Uterus (tissue), 4 donors: ENCODE data around the gene SYCP2L. TPM values are rescaled to one million over a fixed set of nuclear protein-coding genes. Genes with fewer than 3 reads are reported as not detected.

Experiments
- DNase-seq, 2 donors: peaks; one replicate each; pipeline ENCODE4 v3.0.0-alpha.2; 2019 to 2020
- H3K27ac ChIP-seq, 2 donors: fragments of 200-600 bp; sonication (generic); 1 replicate in 1 of 2; 2 replicates in 1 of 2; pipeline ENCODE4 v1.5.1; 2016 to 2018
- H3K27me3 ChIP-seq, 2 donors: fragments of 200-600 bp; sonication (generic); one replicate each; pipeline ENCODE4 v1.5.1; 2018 to 2019; ENCODE audit warnings: control low read depth in 1 of 2
- H3K36me3 ChIP-seq, 2 donors: fragments of 200-600 bp; sonication (generic); one replicate each; pipeline ENCODE4 v1.5.1; 2019; ENCODE audit warnings: control low read depth in 1 of 2
- H3K4me1 ChIP-seq, 2 donors: fragments of 200-600 bp; sonication (generic); one replicate each; pipeline ENCODE4 v1.5.1; 2018 to 2019; ENCODE audit warnings: control low read depth in 1 of 2
- H3K4me3 ChIP-seq, 2 donors: fragments of 200-600 bp; sonication (generic); 1 replicate in 1 of 2; 2 replicates in 1 of 2; pipeline ENCODE4 v1.5.1; 2018 to 2019; ENCODE audit warnings: mild to moderate bottlenecking in 1 of 2
- H3K9me3 ChIP-seq, 2 donors: fragments of 200-600 bp; sonication (generic); one replicate each; pipeline ENCODE4 v1.5.1; 2019; ENCODE audit warnings: control low read depth in 1 of 2
- CTCF ChIP-seq, 4 experiments: fragments of 200-600 bp in 2 of 4; fragments of 450-650 bp in 2 of 4; sonication (generic) in 2 of 4; IDR thresholded peaks; one replicate each; pipeline ENCODE4 v1.5.1; 2016 to 2019; ENCODE audit warnings: antibody characterized with exemption in 4 of 4, mild to moderate bottlenecking in 2 of 4, moderate library complexity in 1 of 4
- POLR2A ChIP-seq, 2 donors: fragments of 450-650 bp; IDR thresholded peaks; one replicate each; pipeline ENCODE4 v1.6.1; 2016; ENCODE audit warnings: antibody characterized with exemption in 2 of 2, mild to moderate bottlenecking in 1 of 2, moderate library complexity in 1 of 2
- intact Hi-C: fragments of 100-400 bp; cut with DNase I; formaldehyde crosslinking; loops from one replicate; pipeline ENCODE4 v1.15.1; 2023; ENCODE audit warnings: low total_unique reads
- total RNA-seq, 4 donors: library from RNA; depleted of rRNA in 3 of 4; stranded (reverse); fragments of >200 nt in 3 of 4; gene quantifications; one replicate each; pipeline versions ENCODE4 v1.1.0 to v1.2.4, GENCODE V29; 2014 to 2023
- donor health status: DM: yes; HTN: yes; CAD: no.

Gene SYCP2L
- total RNA-seq, 4 donors from 2014 or later: under 0.01 to 4.9 (median 3.5) TPM; not detected in 1

- no peak overlapping the region for H3K27ac ChIP-seq
- H3K9me3 ChIP-seq: no peaks in the 10 kb centered on the region
- no peak for DNase-seq
- no peaks in the 10 kb centered on the region for H3K4me1 ChIP-seq
- H3K36me3 ChIP-seq: no peaks in the 10 kb centered on the region
- intact Hi-C loops: no loop called here
- TF ChIP-seq POLR2A (IDR thresholded peaks at IDR 0.05): no peak
- no peak for TF ChIP-seq CTCF (IDR thresholded peaks at IDR 0.05)
- H3K27me3 ChIP-seq: no peaks in the 10 kb centered on the region
- H3K4me3 ChIP-seq: no peak overlapping the region
Observed at GRCh38 chr6:10945845-10946244, 59.0 kb downstream of the SYCP2L start.

- H3K27me3 ChIP-seq: no peaks in the 10 kb centered on the region
- H3K4me1 ChIP-seq: no peaks in the 10 kb centered on the region
- DNase-seq: no peak
- H3K4me3 ChIP-seq: no peak overlapping the region
- no peaks in the 10 kb centered on the region for H3K36me3 ChIP-seq
- H3K27ac ChIP-seq: no peak overlapping the region
- intact Hi-C loops: no loop called here
- H3K9me3 ChIP-seq: no peaks in the 10 kb centered on the region
- no peak for TF ChIP-seq CTCF (IDR thresholded peaks at IDR 0.05)
- TF ChIP-seq POLR2A (IDR thresholded peaks at IDR 0.05): no peak
Observed at GRCh38 chr6:10947966-10948365, 61.1 kb downstream of the SYCP2L start.

DNA sequence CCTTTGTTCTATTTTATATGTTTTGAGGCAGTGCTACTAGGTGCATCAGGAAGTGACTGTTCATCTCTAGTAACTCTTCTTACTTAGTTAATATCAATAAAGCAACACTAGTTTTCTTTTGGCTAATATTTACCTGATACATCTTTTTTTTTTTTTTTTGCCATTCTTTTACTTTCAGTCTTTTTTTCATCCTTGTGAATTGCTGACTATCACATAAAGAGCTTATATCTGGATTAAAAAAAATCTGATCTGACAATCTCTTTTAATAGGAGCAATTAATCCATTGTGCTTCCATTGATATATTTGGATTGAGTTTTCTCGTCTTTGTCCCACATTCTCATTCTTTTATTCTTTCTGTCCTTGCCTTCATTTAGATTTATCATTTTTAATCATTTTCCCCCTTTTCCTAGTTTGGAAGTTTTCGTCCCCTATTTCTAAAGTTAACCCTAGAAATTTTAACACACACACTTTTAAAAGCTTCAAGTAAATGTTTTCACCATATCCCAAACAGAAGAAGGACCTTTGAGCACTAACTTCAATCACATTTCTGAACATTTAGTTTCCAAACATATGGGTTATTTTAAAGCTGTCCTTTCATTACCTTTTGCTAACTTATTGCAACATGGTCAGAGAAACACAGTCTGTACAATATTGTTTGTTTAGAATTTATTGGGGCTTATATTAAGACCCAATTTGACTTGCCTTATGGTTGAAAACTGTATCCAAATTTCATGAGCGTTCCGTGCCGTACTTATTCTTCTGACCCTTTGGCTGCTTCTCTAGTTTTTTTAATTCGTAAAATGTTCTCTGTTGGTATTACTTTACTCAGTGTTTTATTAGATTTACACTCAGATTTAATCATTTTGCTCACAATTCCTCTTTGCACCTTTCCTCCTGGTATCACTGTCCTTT, 63.0 kb downstream of the SYCP2L start:
- intact Hi-C loops: no loop called here
- DNase-seq: no peak
- Histone ChIP-seq H3K9me3 (no peaks in the 10 kb centered on the region), H3K4me3 (no peak overlapping the region), H3K36me3 (no peaks in the 10 kb centered on the region), H3K4me1 (no peaks in the 10 kb centered on the region), H3K27me3 (no peaks in the 10 kb centered on the region), H3K27ac (no peak overlapping the region)
- TF ChIP-seq POLR2A (IDR thresholded peaks at IDR 0.05): no peak
- no peak for TF ChIP-seq CTCF (IDR thresholded peaks at IDR 0.05)

GRCh38 chr6:10951675-10952282, 64.9 kb downstream of the SYCP2L start:
- no peak for TF ChIP-seq POLR2A (IDR thresholded peaks at IDR 0.05)
- TF ChIP-seq CTCF (IDR thresholded peaks at IDR 0.05): peak in 2 of 4 experiments; percentile 15 to 27

GRCh38 chr6:10954590-10955010, 67.7 kb downstream of the SYCP2L start:
- Histone ChIP-seq H3K27ac (no peak overlapping the region), H3K4me3 (no peak overlapping the region), H3K27me3 (no peaks in the 10 kb centered on the region), H3K4me1 (no peaks in the 10 kb centered on the region), H3K9me3 (no peaks in the 10 kb centered on the region), H3K36me3 (no peaks in the 10 kb centered on the region)
- TF ChIP-seq CTCF (IDR thresholded peaks at IDR 0.05) (peak in 3 of 4 experiments; percentile 20 to 30 (median 29)), POLR2A (IDR thresholded peaks at IDR 0.05) (no peak)
- intact Hi-C loops: no loop called here
- peak; percentile 23 to 35 for DNase-seq

More at GRCh38 chr6:10951675-10952282, 64.9 kb downstream of the SYCP2L start:
- Histone ChIP-seq H3K36me3 (no peaks in the 10 kb centered on the region), H3K4me1 (no peaks in the 10 kb centered on the region), H3K9me3 (no peaks in the 10 kb centered on the region), H3K27me3 (no peaks in the 10 kb centered on the region), H3K27ac (no peak overlapping the region), H3K4me3 (no peak overlapping the region)
- intact Hi-C loops: no loop called here
- DNase-seq: no peak
